PC-9 (cell line): ENCODE results near the gene ATG2B. TPM values are rescaled to one million over a fixed set of nuclear protein-coding genes. Genes with fewer than 3 reads are reported as not detected.
A peak's percentile ranks its signal among the peaks of the same experiment; 100 is the strongest.

Source experiments
- BruUV-seq: library from RNA; stranded (reverse); fragments of 400-500 nt; replicated peaks from 2 replicates; lab custom pipeline; 2021; lab: Mats Ljungman, UMichigan
- CTCF ChIA-PET: fragments of 300-600 bp; sonication (Branson Sonifier 250); formaldehyde crosslinking; loops from one replicate; lab custom pipeline; 2022; ENCODE audit warnings: antibody characterized with exemption; lab: Charles Lee
- POLR2A ChIA-PET: fragments of 300-600 bp; sonication (Branson Sonifier 250); formaldehyde crosslinking; loops from one replicate; lab custom pipeline; 2022; ENCODE audit warnings: antibody characterized with exemption; ENCODE audit not compliant: unreplicated experiment; lab: Charles Lee
- DNase-seq, 2 experiments: peaks; one replicate each; pipeline versions ENCODE4 v3.0.0 to v3.0.0-alpha.2; 2015 to 2022; ENCODE audit warnings: mixed read lengths in 1 of 2
- H2AFZ ChIP-seq: fragments of 200-600 bp; sonication (generic); 2 replicates; pipeline ENCODE4 v1.8.1; 2017; ENCODE audit warnings: antibody characterized with exemption
- H3F3A ChIP-seq: fragments of 200-600 bp; sonication (generic); 2 replicates; pipeline ENCODE4 v1.8.1; 2017; ENCODE audit warnings: antibody characterized with exemption, mild to moderate bottlenecking, low read depth; ENCODE audit not compliant: insufficient read depth
- H3K27ac ChIP-seq: fragments of 200-600 bp; sonication (generic); 2 replicates; pipeline ENCODE4 v1.6.1; 2016; ENCODE audit warnings: mixed run types
- H3K27me3 ChIP-seq: fragments of 200-600 bp; sonication (generic); 2 replicates; pipeline ENCODE4 v1.6.1; 2016; ENCODE audit warnings: low read depth, mixed run types; ENCODE audit not compliant: insufficient read depth
- H3K36me3 ChIP-seq: fragments of 200-600 bp; sonication (generic); 2 replicates; pipeline ENCODE4 v1.6.1; 2016; ENCODE audit warnings: low read depth, mixed run types
- H3K4me1 ChIP-seq: fragments of 200-600 bp; sonication (generic); replicated peaks from 2 replicates; pipeline ENCODE4 v1.6.1; 2016; ENCODE audit warnings: mixed run types; ENCODE audit not compliant: insufficient read depth
- H3K4me2 ChIP-seq: fragments of 200-600 bp; sonication (generic); 2 replicates; pipeline ENCODE4 v1.6.1; 2017; ENCODE audit warnings: mixed run types
- H3K4me3 ChIP-seq: fragments of 200-600 bp; sonication (generic); 2 replicates; pipeline ENCODE4 v1.6.1; 2016; ENCODE audit warnings: mixed run types
- H3K79me2 ChIP-seq: fragments of 200-600 bp; sonication (generic); 2 replicates; pipeline ENCODE4 v1.6.1; 2017; ENCODE audit warnings: low read depth, mixed run types
- H3K9me2 ChIP-seq: fragments of 200-600 bp; sonication (generic); 2 replicates; pipeline ENCODE4 v1.8.1; 2017; ENCODE audit warnings: mild to moderate bottlenecking; ENCODE audit not compliant: insufficient read depth
- H3K9me3 ChIP-seq: fragments of 200-600 bp; sonication (generic); 2 replicates; pipeline ENCODE4 v1.8.1; 2016; ENCODE audit warnings: low read depth; ENCODE audit not compliant: insufficient read depth
- H4K20me1 ChIP-seq: fragments of 200-600 bp; sonication (generic); 2 replicates; pipeline ENCODE4 v1.8.1; 2017; ENCODE audit not compliant: insufficient read depth
- CTCF ChIP-seq: fragments of 200-600 bp; sonication (generic); conservative IDR thresholded peaks from 2 replicates; pipeline ENCODE4 v1.6.1; 2017; ENCODE audit warnings: mixed run types, antibody characterized with exemption, mild to moderate bottlenecking, moderate library complexity
- EZH2 ChIP-seq: fragments of 200-600 bp; sonication (generic); IDR thresholded peaks from 2 replicates; pipeline ENCODE4 v1.8.0; 2017; ENCODE audit warnings: antibody characterized with exemption, low read depth
- intact Hi-C: fragments of 100-400 bp; cut with micrococcal nuclease; formaldehyde crosslinking; loops from one replicate; pipeline ENCODE4 v1.10.0; 2022; ENCODE audit not compliant: unreplicated experiment
- total RNA-seq: library from RNA; stranded (reverse); gene quantifications from 2 replicates; pipeline ENCODE4 v1.2.3, GENCODE V29; 2021

Gene ATG2B
- total RNA-seq, 1 experiment from 2014 or later = 6.6 TPM

GRCh38 chr14:96363751-96364336 is 703 bp upstream of the ATG2B start:
- intact Hi-C loops = loop anchor here (5.0 kb wide), 1 partner anchor 138 kb away; the partner anchor contains the start of gene PAPOLA
- Histone ChIP-seq H3K36me3 (no peaks in the 10 kb centered on the region), H3K4me1 (peaks cover 21% of the 10 kb centered on the region), H3K4me3 (peak overlapping the region; percentile 95), H3K79me2 (peaks cover 47% of the 10 kb centered on the region), H3F3A (peaks cover 10% of the 10 kb centered on the region; the same call in 1 of the 2 replicates), H4K20me1 (no peaks in the 10 kb centered on the region), H3K4me2 (peak overlapping the region; percentile 86), H3K27ac (no peak overlapping the region), H2AFZ (peak overlapping the region; percentile 92), H3K9me2 (no peaks in the 10 kb centered on the region), H3K9me3 (no peaks in the 10 kb centered on the region), H3K27me3 (no peaks in the 10 kb centered on the region)
- TF ChIP-seq EZH2 (no peak), CTCF (no peak)
- CTCF ChIA-PET = no interaction called here
- peak; percentile 10 to 53 for DNase-seq
- POLR2A ChIA-PET = no interaction called here
- BruUV-seq = TSS peak; percentile 69

GRCh38 chr14:96362071-96362964 is 823 bp downstream of the ATG2B start:
- Histone ChIP-seq H3F3A (peaks cover 10% of the 10 kb centered on the region; the same call in 1 of the 2 replicates), H3K36me3 (no peaks in the 10 kb centered on the region), H3K4me1 (peaks cover 21% of the 10 kb centered on the region), H2AFZ (peak overlapping the region; percentile 93), H3K9me2 (no peaks in the 10 kb centered on the region), H3K27ac (peak overlapping the region; percentile 16; the same call in 1 of the 2 replicates), H3K4me3 (peak overlapping the region; percentile 95), H3K79me2 (peaks cover 47% of the 10 kb centered on the region), H3K27me3 (no peaks in the 10 kb centered on the region), H4K20me1 (no peaks in the 10 kb centered on the region), H3K9me3 (no peaks in the 10 kb centered on the region), H3K4me2 (peak overlapping the region; percentile 93)
- DNase-seq = peak; percentile 4 to 63
- CTCF ChIA-PET = no interaction called here
- BruUV-seq = no TSS peak
- TF ChIP-seq EZH2 = no peak
- TF ChIP-seq CTCF = no peak
- intact Hi-C loops = loop anchor here (5.0 kb wide), 1 partner anchor 140 kb away; the partner anchor contains the start of gene PAPOLA
- POLR2A ChIA-PET = no interaction called here

GRCh38 chr14:96359959-96360358 is 3.2 kb downstream of the ATG2B start:
- Histone ChIP-seq H3K9me3 (no peaks in the 10 kb centered on the region), H4K20me1 (no peaks in the 10 kb centered on the region), H3K36me3 (no peaks in the 10 kb centered on the region), H3F3A (peaks cover 10% of the 10 kb centered on the region; the same call in 1 of the 2 replicates), H2AFZ (no peak overlapping the region), H3K27me3 (no peaks in the 10 kb centered on the region), H3K9me2 (no peaks in the 10 kb centered on the region), H3K79me2 (peaks cover 37% of the 10 kb centered on the region), H3K4me3 (no peak overlapping the region), H3K4me1 (peaks cover 19% of the 10 kb centered on the region), H3K27ac (no peak overlapping the region), H3K4me2 (no peak overlapping the region)
- TF ChIP-seq EZH2 (no peak), CTCF (no peak)
- CTCF ChIA-PET = no interaction called here
- intact Hi-C loops = loop anchor here (5.0 kb wide), 1 partner anchor 142 kb away; the partner anchor contains the start of gene PAPOLA
- no TSS peak for BruUV-seq
- no peak for DNase-seq
- POLR2A ChIA-PET = no interaction called here
